Neural progenitor cell (in vitro differentiated cells): ENCODE measurements around the gene GADL1. TPM values are rescaled to one million over a fixed set of nuclear protein-coding genes. Genes with fewer than 3 reads are reported as not detected.

Experiments
- DNase-seq: peaks from one replicate; pipeline ENCODE4 v3.0.0-alpha.2; 2016; ENCODE audit warnings: low spot score
- H2AFZ ChIP-seq: fragments of 200-600 bp; sonication (generic); replicated peaks from 2 replicates; pipeline ENCODE4 v1.6.1; 2016; ENCODE audit warnings: antibody characterized with exemption
- H3F3A ChIP-seq: fragments of 200-600 bp; sonication (generic); 2 replicates; pipeline ENCODE4 v1.6.1; 2016; ENCODE audit warnings: antibody characterized with exemption, low read depth
- H3K27ac ChIP-seq: fragments of 200-600 bp; sonication (generic); 2 replicates; pipeline ENCODE4 v1.5.1; 2016; ENCODE audit warnings: mild to moderate bottlenecking
- H3K27me3 ChIP-seq: fragments of 200-600 bp; sonication (generic); 2 replicates; pipeline ENCODE4 v1.6.1; 2016; ENCODE audit warnings: mild to moderate bottlenecking, moderate library complexity
- H3K36me3 ChIP-seq: fragments of 200-600 bp; sonication (generic); 2 replicates; pipeline ENCODE4 v1.5.1; 2016
- H3K4me1 ChIP-seq: fragments of 200-600 bp; sonication (generic); 2 replicates; pipeline ENCODE4 v1.6.1; 2016; ENCODE audit warnings: mixed run types
- H3K4me2 ChIP-seq: fragments of 200-600 bp; sonication (generic); 2 replicates; pipeline ENCODE4 v1.6.1; 2016
- H3K4me3 ChIP-seq: fragments of 200-600 bp; sonication (generic); 2 replicates; pipeline ENCODE4 v1.5.1; 2016
- H3K79me2 ChIP-seq: fragments of 200-600 bp; sonication (generic); 2 replicates; pipeline ENCODE4 v1.6.1; 2016; ENCODE audit warnings: low read depth
- H3K9ac ChIP-seq: fragments of 200-600 bp; sonication (generic); 2 replicates; pipeline ENCODE4 v1.6.1; 2016
- H3K9me3 ChIP-seq: fragments of 200-600 bp; sonication (generic); 2 replicates; pipeline ENCODE4 v1.5.1; 2016; ENCODE audit warnings: low read depth
- H4K20me1 ChIP-seq: fragments of 200-600 bp; sonication (generic); 2 replicates; pipeline ENCODE4 v1.6.1; 2016; ENCODE audit warnings: low read depth
- H3K27ac Mint-ChIP-seq: 3 replicates; pipeline ENCODE4 v1.8.0; 2021; ENCODE audit warnings: mixed read lengths
- H3K27me3 Mint-ChIP-seq: 2 replicates; pipeline ENCODE4 v1.8.0; 2022; ENCODE audit warnings: low read depth, mild to moderate bottlenecking, inconsistent platforms, moderate library complexity, mixed read lengths; ENCODE audit not compliant: insufficient read depth
- H3K36me3 Mint-ChIP-seq: 3 replicates; pipeline ENCODE4 v1.8.0; 2021; ENCODE audit warnings: mixed read lengths
- H3K4me1 Mint-ChIP-seq: 3 replicates; pipeline ENCODE4 v1.8.0; 2021; ENCODE audit warnings: mixed read lengths
- H3K4me3 Mint-ChIP-seq: 3 replicates; pipeline ENCODE4 v1.8.0; 2021; ENCODE audit warnings: mild to moderate bottlenecking, moderate library complexity, mixed read lengths
- H3K9me3 Mint-ChIP-seq: 3 replicates; pipeline ENCODE4 v1.8.0; 2020; ENCODE audit warnings: mixed read lengths
- CTCF ChIP-seq: fragments of 200-600 bp; sonication (generic); IDR thresholded peaks from 2 replicates; pipeline ENCODE4 v1.5.1; 2017; ENCODE audit warnings: antibody characterized with exemption, mild to moderate bottlenecking
- EZH2 ChIP-seq: fragments of 200-600 bp; sonication (generic); IDR thresholded peaks from 2 replicates; pipeline ENCODE4 v1.6.1; 2017; ENCODE audit warnings: antibody characterized with exemption, mild to moderate bottlenecking, moderate library complexity
- EZH2phosphoT487 ChIP-seq: fragments of 200-600 bp; sonication (generic); IDR thresholded peaks from 2 replicates; pipeline ENCODE4 v1.6.1; 2017; ENCODE audit warnings: antibody characterized with exemption
- total RNA-seq: library from RNA; depleted of rRNA; stranded (reverse); fragments of >200 nt; gene quantifications from 2 replicates; pipeline ENCODE4 v1.2.3, GENCODE V29; 2015; ENCODE audit warnings: low replicate concordance

Gene GADL1
- total RNA-seq, 1 donor from 2014 or later, result not detected

GRCh38 chr3:30764891-30765290 is 129.6 kb downstream of the GADL1 start:
- H3K4me1 ChIP-seq, result peaks cover 8% of the 10 kb centered on the region
- no peaks in the 10 kb centered on the region for H3K36me3 ChIP-seq
- no peaks in the 10 kb centered on the region for H3K9me3 Mint-ChIP-seq
- H4K20me1 ChIP-seq, result no peaks in the 10 kb centered on the region
- no peaks in the 10 kb centered on the region for H3K27me3 ChIP-seq
- no peak overlapping the region for H2AFZ ChIP-seq
- no peaks in the 10 kb centered on the region for H3K9me3 ChIP-seq
- H3K9ac ChIP-seq, result no peak overlapping the region
- H3K4me3 ChIP-seq, result no peak overlapping the region
- H3K27ac Mint-ChIP-seq, result no peak overlapping the region
- H3K4me1 Mint-ChIP-seq, result peaks cover 15% of the 10 kb centered on the region
- H3F3A ChIP-seq, result no peaks in the 10 kb centered on the region
- no peak for DNase-seq
- TF ChIP-seq EZH2phosphoT487 (no peak), CTCF (no peak), EZH2 (no peak)
- no peak overlapping the region for H3K4me3 Mint-ChIP-seq
- no peak overlapping the region for H3K27ac ChIP-seq
- H3K79me2 ChIP-seq, result no peaks in the 10 kb centered on the region
- H3K27me3 Mint-ChIP-seq, result peaks cover 6% of the 10 kb centered on the region
- no peaks in the 10 kb centered on the region for H3K36me3 Mint-ChIP-seq
- H3K4me2 ChIP-seq, result no peak overlapping the region

- Histone ChIP-seq H3K27ac (no peak overlapping the region), H4K20me1 (no peaks in the 10 kb centered on the region), H3F3A (no peaks in the 10 kb centered on the region), H3K4me2 (no peak overlapping the region), H3K79me2 (no peaks in the 10 kb centered on the region), H3K4me3 (no peak overlapping the region), H3K36me3 (no peaks in the 10 kb centered on the region), H2AFZ (no peak overlapping the region), H3K27me3 (no peaks in the 10 kb centered on the region), H3K9me3 (no peaks in the 10 kb centered on the region), H3K4me1 (peaks cover 8% of the 10 kb centered on the region), H3K9ac (no peak overlapping the region)
- Mint-ChIP-seq H3K36me3 (no peaks in the 10 kb centered on the region), H3K4me1 (peaks cover 13% of the 10 kb centered on the region), H3K27ac (no peak overlapping the region), H3K27me3 (peaks cover 6% of the 10 kb centered on the region), H3K4me3 (no peak overlapping the region), H3K9me3 (no peaks in the 10 kb centered on the region)
- TF ChIP-seq CTCF, result no peak
- no peak for TF ChIP-seq EZH2phosphoT487
- no peak for TF ChIP-seq EZH2
- no peak for DNase-seq
These were observed 130.2 kb downstream of the GADL1 start for GRCh38 chr3:30764281-30764680.

- H3K27me3 ChIP-seq, result no peaks in the 10 kb centered on the region
- DNase-seq, result no peak
- H3K36me3 ChIP-seq, result no peaks in the 10 kb centered on the region
- H2AFZ ChIP-seq, result no peak overlapping the region
- Mint-ChIP-seq H3K4me1 (peaks cover 11% of the 10 kb centered on the region), H3K9me3 (no peaks in the 10 kb centered on the region), H3K27ac (no peak overlapping the region), H3K27me3 (peaks cover under 1% of the 10 kb centered on the region), H3K4me3 (no peak overlapping the region), H3K36me3 (no peaks in the 10 kb centered on the region)
- H3F3A ChIP-seq, result no peaks in the 10 kb centered on the region
- H4K20me1 ChIP-seq, result no peaks in the 10 kb centered on the region
- no peak overlapping the region for H3K9ac ChIP-seq
- no peaks in the 10 kb centered on the region for H3K9me3 ChIP-seq
- peaks cover 2% of the 10 kb centered on the region for H3K4me1 ChIP-seq
- no peak overlapping the region for H3K4me2 ChIP-seq
- TF ChIP-seq EZH2phosphoT487, result no peak
- no peak for TF ChIP-seq CTCF
- no peak for TF ChIP-seq EZH2
- H3K27ac ChIP-seq, result no peak overlapping the region
- H3K4me3 ChIP-seq, result no peak overlapping the region
- H3K79me2 ChIP-seq, result no peaks in the 10 kb centered on the region
These were observed 133.1 kb downstream of the GADL1 start for GRCh38 chr3:30761374-30761773.

GRCh38 chr3:30760737-30761136 is 133.7 kb downstream of the GADL1 start:
- TF ChIP-seq CTCF (no peak), EZH2phosphoT487 (no peak), EZH2 (no peak)
- Mint-ChIP-seq H3K4me1 (peaks cover 11% of the 10 kb centered on the region), H3K27ac (no peak overlapping the region), H3K36me3 (no peaks in the 10 kb centered on the region), H3K27me3 (no peaks in the 10 kb centered on the region), H3K4me3 (no peak overlapping the region), H3K9me3 (no peaks in the 10 kb centered on the region)
- no peak overlapping the region for H2AFZ ChIP-seq
- no peak overlapping the region for H3K4me2 ChIP-seq
- H3K27ac ChIP-seq, result no peak overlapping the region
- no peaks in the 10 kb centered on the region for H4K20me1 ChIP-seq
- DNase-seq, result no peak
- no peaks in the 10 kb centered on the region for H3K27me3 ChIP-seq
- no peak overlapping the region for H3K4me3 ChIP-seq
- no peaks in the 10 kb centered on the region for H3K36me3 ChIP-seq
- no peaks in the 10 kb centered on the region for H3K4me1 ChIP-seq
- H3K9me3 ChIP-seq, result no peaks in the 10 kb centered on the region
- no peaks in the 10 kb centered on the region for H3K79me2 ChIP-seq
- H3F3A ChIP-seq, result no peaks in the 10 kb centered on the region
- no peak overlapping the region for H3K9ac ChIP-seq
